PC-9 (cell line): ENCODE data around the gene KRTAP19-8.

Experiments
- CTCF ChIP-seq: fragments of 200-600 bp; sonication (generic); conservative IDR thresholded peaks from 2 replicates; pipeline ENCODE4 v1.6.1; 2017; ENCODE audit warnings: mixed run types, antibody characterized with exemption, mild to moderate bottlenecking, moderate library complexity
- EZH2 ChIP-seq: fragments of 200-600 bp; sonication (generic); IDR thresholded peaks from 2 replicates; pipeline ENCODE4 v1.8.0; 2017; ENCODE audit warnings: antibody characterized with exemption, low read depth

- TF ChIP-seq EZH2 = no peak
- TF ChIP-seq CTCF = no peak
These were observed 16.0 kb downstream of the KRTAP19-8 start for GRCh38 chr21:31022306-31022705.
